DND-41 (cell line): Measurements from ENCODE around the gene MTURN.

Source experiments
- ATAC-seq: fragments of 200-7000 bp; cut with Tn5 transposase; 3 replicates; pipeline ENCODE4 v1.9.1; 2021; ENCODE audit warnings: low read depth; ENCODE audit not compliant: insufficient read depth
- DNase-seq: peaks from one replicate; pipeline ENCODE4 v3.0.0-alpha.2; 2020
- H2AFZ ChIP-seq: 2 replicates; pipeline ENCODE4 v1.6.0; 2012; ENCODE audit warnings: low read depth, low read length
- H3K27ac ChIP-seq: 2 replicates; pipeline ENCODE4 v1.5.1; 2012; ENCODE audit warnings: low read length, inconsistent platforms
- H3K27me3 ChIP-seq: fragments of 200-600 bp; sonication (generic); 2 replicates; pipeline ENCODE4 v1.6.0; 2012; ENCODE audit warnings: low read length, mild to moderate bottlenecking, inconsistent platforms; ENCODE audit not compliant: insufficient read depth, poor library complexity
- H3K36me3 ChIP-seq: 2 replicates; pipeline ENCODE4 v1.5.1; 2012; ENCODE audit warnings: low read length, inconsistent platforms; ENCODE audit not compliant: insufficient read depth
- H3K4me1 ChIP-seq: 2 replicates; pipeline ENCODE4 v1.5.1; 2012; ENCODE audit warnings: mild to moderate bottlenecking, low read length; ENCODE audit not compliant: insufficient read depth
- H3K4me2 ChIP-seq: 2 replicates; pipeline ENCODE4 v1.6.0; 2012; ENCODE audit warnings: mild to moderate bottlenecking, moderate library complexity, low read length, inconsistent platforms; ENCODE audit not compliant: insufficient read depth
- H3K4me3 ChIP-seq, 2 experiments: fragments of 200-600 bp in 1 of 2; shearing (Covaris generic) in 1 of 2; 2 replicates each; pipeline ENCODE4 v1.5.1; 2012 to 2016; ENCODE audit warnings: inconsistent platforms in 2 of 2, low read length in 2 of 2, mild to moderate bottlenecking in 2 of 2, low read depth in 1 of 2, moderate library complexity in 1 of 2
- H3K79me2 ChIP-seq: 2 replicates; pipeline ENCODE4 v1.6.0; 2012; ENCODE audit warnings: low read length, inconsistent platforms; ENCODE audit not compliant: insufficient read depth
- H3K9ac ChIP-seq: 2 replicates; pipeline ENCODE4 v1.6.0; 2012; ENCODE audit warnings: low read depth, mild to moderate bottlenecking, inconsistent platforms, low read length, moderate library complexity
- H3K9me3 ChIP-seq: 2 replicates; pipeline ENCODE4 v1.5.1; 2012; ENCODE audit warnings: low read length, moderate library complexity, mild to moderate bottlenecking, inconsistent platforms; ENCODE audit not compliant: insufficient read depth, severe bottlenecking
- H4K20me1 ChIP-seq: 2 replicates; pipeline ENCODE4 v1.6.0; 2012; ENCODE audit warnings: low read length; ENCODE audit not compliant: insufficient read depth
- EZH2 ChIP-seq: IDR thresholded peaks from 3 replicates; pipeline ENCODE4 v1.6.1; 2012; ENCODE audit warnings: borderline replicate concordance, low read depth, mild to moderate bottlenecking, moderate library complexity, low read length, inconsistent platforms; ENCODE audit not compliant: severe bottlenecking
- TF ChIP-seq, protein P1 (sequence below): IDR thresholded peaks from 2 replicates; pipeline ENCODE4 v1.5.1; 2012; ENCODE audit warnings: borderline replicate concordance, low read length, moderate library complexity, mild to moderate bottlenecking; ENCODE audit not compliant: poor library complexity, severe bottlenecking; ENCODE audit errors: extremely low read depth

MTURN gene

DNA sequence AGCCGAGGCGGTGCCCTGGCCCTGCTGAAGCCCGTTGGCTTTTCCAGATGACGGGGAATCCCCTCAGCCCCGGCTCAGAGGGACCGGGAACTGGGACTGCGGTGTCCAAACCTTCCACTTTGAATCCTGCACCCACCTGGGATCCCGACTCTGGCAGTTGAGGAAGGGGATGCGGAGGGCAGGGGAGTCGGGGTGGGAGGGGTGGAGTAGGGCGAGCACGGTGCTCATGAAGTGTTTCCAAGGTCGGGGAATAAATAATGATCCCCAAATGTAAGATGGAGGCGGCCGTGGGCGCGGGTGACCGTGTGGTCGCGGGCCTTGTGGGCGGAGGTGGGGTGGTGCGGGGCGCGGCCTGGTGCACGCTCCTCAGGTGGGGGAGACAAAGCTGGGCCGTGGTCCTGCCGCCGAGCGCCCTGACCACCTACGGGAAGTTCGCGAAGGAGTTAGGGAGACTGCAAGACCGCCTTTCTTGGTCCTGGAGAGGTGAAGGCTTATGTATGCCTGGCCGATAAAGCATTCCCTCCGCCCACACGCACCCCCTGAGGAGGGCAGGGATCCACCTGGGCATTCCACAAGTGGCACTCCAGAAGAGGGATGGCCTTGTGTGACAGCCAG is 1.4 kb downstream of the MTURN start:
- no peaks in the 10 kb centered on the region for H4K20me1 ChIP-seq
- ATAC-seq (no peak), DNase-seq (no peak)
- no peaks in the 10 kb centered on the region for H3K9me3 ChIP-seq
- peak overlapping the region; percentile 90 for H3K4me2 ChIP-seq
- H3K4me3 ChIP-seq: 0 out of 4 replicates have a peak overlapping the region, but pooled peaks of 1 of the 2 experiments have one; percentile 78
- H3K27ac ChIP-seq: no peak overlapping the region
- H3K27me3 ChIP-seq: no peaks in the 10 kb centered on the region
- TF ChIP-seq EZH2: no peak
- TF ChIP-seq, protein P1, sequence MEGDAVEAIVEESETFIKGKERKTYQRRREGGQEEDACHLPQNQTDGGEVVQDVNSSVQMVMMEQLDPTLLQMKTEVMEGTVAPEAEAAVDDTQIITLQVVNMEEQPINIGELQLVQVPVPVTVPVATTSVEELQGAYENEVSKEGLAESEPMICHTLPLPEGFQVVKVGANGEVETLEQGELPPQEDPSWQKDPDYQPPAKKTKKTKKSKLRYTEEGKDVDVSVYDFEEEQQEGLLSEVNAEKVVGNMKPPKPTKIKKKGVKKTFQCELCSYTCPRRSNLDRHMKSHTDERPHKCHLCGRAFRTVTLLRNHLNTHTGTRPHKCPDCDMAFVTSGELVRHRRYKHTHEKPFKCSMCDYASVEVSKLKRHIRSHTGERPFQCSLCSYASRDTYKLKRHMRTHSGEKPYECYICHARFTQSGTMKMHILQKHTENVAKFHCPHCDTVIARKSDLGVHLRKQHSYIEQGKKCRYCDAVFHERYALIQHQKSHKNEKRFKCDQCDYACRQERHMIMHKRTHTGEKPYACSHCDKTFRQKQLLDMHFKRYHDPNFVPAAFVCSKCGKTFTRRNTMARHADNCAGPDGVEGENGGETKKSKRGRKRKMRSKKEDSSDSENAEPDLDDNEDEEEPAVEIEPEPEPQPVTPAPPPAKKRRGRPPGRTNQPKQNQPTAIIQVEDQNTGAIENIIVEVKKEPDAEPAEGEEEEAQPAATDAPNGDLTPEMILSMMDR: no peak
- H3K9ac ChIP-seq: no peak overlapping the region
- H3K4me1 ChIP-seq: peaks cover 18% of the 10 kb centered on the region
- no peaks in the 10 kb centered on the region for H3K36me3 ChIP-seq
- H2AFZ ChIP-seq: no peak overlapping the region
- H3K79me2 ChIP-seq: no peaks in the 10 kb centered on the region

DNA sequence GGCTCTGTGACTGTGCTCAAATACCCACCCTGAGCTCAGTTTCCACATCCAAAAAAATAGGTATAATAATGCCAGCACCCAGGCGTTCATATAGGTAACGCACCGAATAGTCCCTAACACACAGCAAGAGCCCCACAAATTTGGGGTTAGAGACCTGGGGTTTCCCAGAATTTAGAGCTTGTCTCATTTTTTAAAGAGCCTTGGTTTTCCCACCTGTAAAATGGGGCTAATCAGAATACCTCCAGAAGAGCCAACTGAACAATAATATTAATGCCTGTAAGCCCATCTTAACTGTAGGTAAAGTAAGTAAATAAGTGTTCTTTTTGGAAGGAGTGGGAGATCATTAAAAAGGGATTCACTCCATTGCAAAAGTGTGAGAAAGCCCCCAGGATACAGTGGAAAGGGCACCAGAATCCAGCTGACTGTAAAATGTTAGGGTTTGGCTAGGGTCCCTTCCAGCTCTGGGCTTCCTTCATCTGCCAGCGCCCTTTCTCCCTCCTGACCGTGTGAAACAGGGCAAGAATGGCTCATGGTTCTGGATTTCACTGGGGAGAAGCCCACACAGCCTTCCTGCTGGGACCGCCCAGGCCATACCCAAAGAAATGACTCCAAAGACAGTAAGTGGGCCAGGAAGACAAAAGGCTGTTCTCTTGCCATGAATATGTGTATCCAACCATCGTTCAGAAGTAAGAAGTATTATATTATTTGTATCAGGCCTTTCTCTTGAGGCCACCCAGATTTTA is 2.1 kb downstream of the MTURN start:
- Histone ChIP-seq H4K20me1 (no peaks in the 10 kb centered on the region), H3K27ac (no peak overlapping the region), H3K9me3 (no peaks in the 10 kb centered on the region), H3K9ac (no peak overlapping the region), H2AFZ (no peak overlapping the region), H3K27me3 (no peaks in the 10 kb centered on the region), H3K36me3 (no peaks in the 10 kb centered on the region), H3K79me2 (no peaks in the 10 kb centered on the region), H3K4me3 (no peak overlapping the region), H3K4me1 (peaks cover 18% of the 10 kb centered on the region), H3K4me2 (no peak overlapping the region)
- no peak for TF ChIP-seq EZH2
- TF ChIP-seq, protein P1: no peak
- ATAC-seq (no peak), DNase-seq (no peak)

DNA sequence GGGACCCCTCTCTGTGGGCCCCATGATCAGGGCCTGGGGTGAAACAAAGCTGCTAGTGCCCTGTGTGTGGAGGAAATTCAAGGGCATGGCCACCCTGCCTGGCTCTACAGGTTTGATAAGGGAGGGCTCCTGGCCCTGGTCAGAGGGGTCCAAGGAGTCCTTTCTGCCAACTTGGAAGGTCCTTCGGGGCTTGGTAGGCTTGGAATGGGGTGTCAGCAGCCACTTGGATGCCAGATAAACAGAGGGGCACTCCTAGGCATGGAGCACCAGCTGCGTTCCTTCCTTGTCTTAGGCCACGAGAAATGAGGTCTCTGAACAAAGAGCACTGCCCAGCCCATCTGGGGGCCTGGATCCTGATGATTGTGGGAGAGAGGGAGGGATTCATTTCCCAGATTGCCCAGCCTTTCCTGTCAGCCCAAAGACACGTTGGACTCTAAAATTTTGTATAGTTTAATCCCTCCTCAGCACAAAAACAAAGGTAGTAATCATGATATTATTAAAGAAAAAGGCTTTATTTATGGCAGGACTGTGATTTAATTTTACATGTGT is 5.1 kb downstream of the MTURN start:
- H3K4me2 ChIP-seq: no peak overlapping the region
- no peaks in the 10 kb centered on the region for H4K20me1 ChIP-seq
- H3K36me3 ChIP-seq: no peaks in the 10 kb centered on the region
- H3K9ac ChIP-seq: no peak overlapping the region
- no peaks in the 10 kb centered on the region for H3K79me2 ChIP-seq
- no peak for TF ChIP-seq EZH2
- TF ChIP-seq, protein P1: no peak
- ATAC-seq (no peak), DNase-seq (no peak)
- no peak overlapping the region for H3K4me3 ChIP-seq
- peaks cover 10% of the 10 kb centered on the region for H3K4me1 ChIP-seq
- no peak overlapping the region for H2AFZ ChIP-seq
- no peaks in the 10 kb centered on the region for H3K27me3 ChIP-seq
- no peak overlapping the region for H3K27ac ChIP-seq
- H3K9me3 ChIP-seq: no peaks in the 10 kb centered on the region
